HEK293 (cell line): Measurements from ENCODE around the gene KIF3B.

ENCODE experiments used
- CTCF ChIA-PET: fragments of 350-600 bp; formaldehyde crosslinking; extraction: SDS; loops from one replicate; lab custom pipeline; 2021; ENCODE audit warnings: antibody characterized with exemption; lab: Yijun Ruan, JAX
- POLR2A ChIA-PET: fragments of 300-600 bp; formaldehyde crosslinking; extraction: SDS; loops from one replicate; lab custom pipeline; 2020; ENCODE audit warnings: antibody characterized with exemption, inconsistent platforms; lab: Yijun Ruan, JAX
- H3K27ac ChIP-seq: fragments of 200-500 bp; sonication (Bioruptor generic); 2 replicates; pipeline ENCODE4 v1.5.1; 2014; ENCODE audit warnings: low read depth, low read length, control low read depth, inconsistent platforms; ENCODE audit errors: extremely low read depth
- H3K36me3 ChIP-seq, 2 experiments: fragments of 200-500 bp in 1 of 2; sonication (Bioruptor generic) in 1 of 2; 1 replicate in 1 of 2; 2 replicates in 1 of 2; pipeline ENCODE4 v1.5.1; 2014 to 2017; ENCODE audit warnings: inconsistent platforms in 2 of 2, low read length in 2 of 2; ENCODE audit not compliant: control insufficient read depth in 2 of 2, insufficient read depth in 1 of 2
- H3K4me1 ChIP-seq: fragments of 200-500 bp; sonication (Bioruptor generic); 2 replicates; pipeline ENCODE4 v1.5.1; 2014; ENCODE audit warnings: mild to moderate bottlenecking, low read length, inconsistent platforms; ENCODE audit not compliant: control insufficient read depth, insufficient read depth
- H3K4me3 ChIP-seq: 2 replicates; pipeline ENCODE4 v1.5.1; 2011; ENCODE audit warnings: low read depth, mild to moderate bottlenecking, control low read depth, low read length, moderate library complexity
- H3K9me3 ChIP-seq: fragments of 200-500 bp; sonication (Bioruptor generic); 2 replicates; pipeline ENCODE4 v1.5.1; 2014; ENCODE audit warnings: low read depth, low read length, inconsistent platforms; ENCODE audit not compliant: control insufficient read depth, insufficient read depth
- BCL11A ChIP-seq: fragments of 450-650 bp; formaldehyde crosslinking; IDR thresholded peaks from 2 replicates; pipeline ENCODE4 v1.5.1; 2016; ENCODE audit warnings: low read depth, missing biosample characterization, missing genetic modification characterization
- CTCF ChIP-seq: fragments of 450-650 bp; formaldehyde crosslinking; IDR thresholded peaks from 2 replicates; pipeline ENCODE4 v1.5.1; 2016; ENCODE audit warnings: missing biosample characterization, missing genetic modification characterization
- GLIS1 ChIP-seq: fragments of 450-650 bp; formaldehyde crosslinking; IDR thresholded peaks from 2 replicates; pipeline ENCODE4 v1.5.1; 2016; ENCODE audit warnings: missing biosample characterization, missing genetic modification characterization
- TSHZ1 ChIP-seq: fragments of 450-650 bp; formaldehyde crosslinking; IDR thresholded peaks from 2 replicates; pipeline ENCODE4 v1.5.1; 2016; ENCODE audit warnings: missing biosample characterization, missing genetic modification characterization, borderline replicate concordance
- ZBTB49 ChIP-seq: fragments of 450-650 bp; formaldehyde crosslinking; IDR thresholded peaks from 2 replicates; pipeline ENCODE4 v1.5.1; 2016; ENCODE audit warnings: missing biosample characterization, missing genetic modification characterization, low read depth
- ZBTB7A ChIP-seq: fragments of 450-650 bp; formaldehyde crosslinking; IDR thresholded peaks from 2 replicates; pipeline ENCODE4 v1.5.1; 2016; ENCODE audit warnings: low read depth, missing biosample characterization, missing genetic modification characterization
- ZFP41 ChIP-seq: fragments of 450-650 bp; formaldehyde crosslinking; IDR thresholded peaks from 2 replicates; pipeline ENCODE4 v1.5.1; 2016; ENCODE audit warnings: missing biosample characterization, missing genetic modification characterization, borderline replicate concordance
- ZFP69B ChIP-seq: fragments of 450-650 bp; formaldehyde crosslinking; IDR thresholded peaks from 2 replicates; pipeline ENCODE4 v1.5.1; 2016; ENCODE audit warnings: missing biosample characterization, missing genetic modification characterization
- ZNF133 ChIP-seq: fragments of 450-650 bp; formaldehyde crosslinking; IDR thresholded peaks from 2 replicates; pipeline ENCODE4 v1.5.1; 2016; ENCODE audit warnings: missing biosample characterization, missing genetic modification characterization
- ZNF146 ChIP-seq: fragments of 450-650 bp; formaldehyde crosslinking; IDR thresholded peaks from 2 replicates; pipeline ENCODE4 v1.5.1; 2016; ENCODE audit warnings: missing biosample characterization, missing genetic modification characterization
- ZNF214 ChIP-seq: fragments of 450-650 bp; formaldehyde crosslinking; IDR thresholded peaks from 2 replicates; pipeline ENCODE4 v1.5.1; 2017; ENCODE audit warnings: missing biosample characterization, mild to moderate bottlenecking, missing genetic modification characterization, borderline replicate concordance
- ZNF223 ChIP-seq: fragments of 450-650 bp; formaldehyde crosslinking; IDR thresholded peaks from 2 replicates; pipeline ENCODE4 v1.5.1; 2016; ENCODE audit warnings: missing biosample characterization, missing genetic modification characterization
- ZNF274 ChIP-seq, 2 experiments: fragments of 200-500 bp in 1 of 2; fragments of 450-650 bp in 1 of 2; sonication (Bioruptor generic) in 1 of 2; formaldehyde crosslinking in 1 of 2; IDR thresholded peaks; 2 replicates each; pipeline versions ENCODE4 v1.5.1 to v1.6.1; 2014 to 2016; ENCODE audit warnings: borderline replicate concordance in 1 of 2, inconsistent platforms in 1 of 2, low read length in 1 of 2, missing biosample characterization in 1 of 2, missing genetic modification characterization in 1 of 2
- ZNF501 ChIP-seq: fragments of 450-650 bp; formaldehyde crosslinking; IDR thresholded peaks from 2 replicates; pipeline ENCODE4 v1.5.1; 2016; ENCODE audit warnings: missing biosample characterization, missing genetic modification characterization
- ZNF585B ChIP-seq: fragments of 450-650 bp; formaldehyde crosslinking; IDR thresholded peaks from 2 replicates; pipeline ENCODE4 v1.5.1; 2016; ENCODE audit warnings: missing biosample characterization, missing genetic modification characterization
- ZNF610 ChIP-seq: fragments of 450-650 bp; formaldehyde crosslinking; IDR thresholded peaks from 2 replicates; pipeline ENCODE4 v1.5.1; 2016; ENCODE audit warnings: missing biosample characterization, missing genetic modification characterization, borderline replicate concordance
- ZSCAN16 ChIP-seq: fragments of 450-650 bp; formaldehyde crosslinking; IDR thresholded peaks from 2 replicates; pipeline ENCODE4 v1.5.1; 2016; ENCODE audit warnings: missing biosample characterization, missing genetic modification characterization

KIF3B gene

GRCh38 chr20:32296819-32297420 is 19.5 kb downstream of the KIF3B start:
- no peaks in the 10 kb centered on the region for H3K9me3 ChIP-seq
- no peak overlapping the region for H3K27ac ChIP-seq
- H3K4me1 ChIP-seq: no peaks in the 10 kb centered on the region
- H3K4me3 ChIP-seq: no peak overlapping the region
- ChIA-PET CTCF (interaction anchor here (0.7 kb wide), 1 partner anchor 1664 kb away, joined by 3 read pairs; no protein-coding TSS in a partner anchor), POLR2A (interaction anchor here (0.7 kb wide), 1 partner anchor 483 kb away, joined by 5 read pairs; no protein-coding TSS in a partner anchor)
- H3K36me3 ChIP-seq: no peaks in the 10 kb centered on the region
- TF ChIP-seq GLIS1 (tag by site-specific recombination): no peak
- 0 out of 2 replicates have a peak, but pooled peaks have one; percentile 26 for TF ChIP-seq ZNF133 (tag by site-specific recombination)

- Histone ChIP-seq H3K4me3 (no peak overlapping the region), H3K36me3 (no peaks in the 10 kb centered on the region), H3K4me1 (no peaks in the 10 kb centered on the region), H3K27ac (no peak overlapping the region), H3K9me3 (no peaks in the 10 kb centered on the region)
- CTCF ChIA-PET: no interaction called here
- POLR2A ChIA-PET: no interaction called here
- TF ChIP-seq ZNF223 (tag by site-specific recombination) (no peak), ZFP41 (tag by site-specific recombination) (no peak), ZNF501 (tag by site-specific recombination) (no peak), ZNF214 (tag by site-specific recombination) (no peak), CTCF (tag by site-specific recombination) (no peak), TSHZ1 (tag by site-specific recombination) (no peak), ZNF610 (tag by site-specific recombination) (no peak), ZBTB49 (tag by site-specific recombination) (no peak), ZFP69B (tag by site-specific recombination) (no peak), ZNF146 (tag by site-specific recombination) (no peak), ZSCAN16 (no peak), ZNF274 (IDR thresholded peaks at IDR 0.05; ENCODE audit: low read length) (no peak), ZNF274 (tag by site-specific recombination; IDR thresholded peaks at IDR 0.05; ENCODE audit: borderline replicate concordance) (no peak), BCL11A (tag by site-specific recombination) (no peak), ZNF585B (tag by site-specific recombination) (no peak), ZBTB7A (tag by site-specific recombination) (no peak)
Measured at GRCh38 chr20:32297439-32297838, 20.0 kb downstream of the KIF3B start.
